ENCODE results near the gene ENOX2. TPM values are rescaled to one million over a fixed set of nuclear protein-coding genes. Genes with fewer than 3 reads are reported as not detected.

Gene ENOX2
- total RNA-seq, 1 experiment from 2014 or later = 12.9 TPM

- no TSS peak for BruUV-seq (replicated peaks)
- ATAC-seq (no peak), DNase-seq (ENCODE audit: low read depth, low spot score) (no peak)
- H4K20me1 ChIP-seq (ENCODE audit: insufficient read depth) = no peaks in the 10 kb centered on the region
- intact Hi-C loops (cut with micrococcal nuclease) = no loop called here
- TF ChIP-seq RAD21 (IDR thresholded peaks at IDR 0.05; ENCODE audit: low read depth) (no peak), EZH2phosphoT487 (IDR thresholded peaks at IDR 0.05; ENCODE audit: borderline replicate concordance) (no peak), TCF7L2 (IDR thresholded peaks at IDR 0.05; ENCODE audit: borderline replicate concordance, extremely low read depth, insufficient read depth, insufficient read length) (no peak), SIN3A (IDR thresholded peaks at IDR 0.05; ENCODE audit: low read depth) (no peak), ZFX (IDR thresholded peaks at IDR 0.05) (no peak), SP1 (IDR thresholded peaks at IDR 0.05; ENCODE audit: low read depth) (no peak), CEBPB (IDR thresholded peaks at IDR 0.05; ENCODE audit: low read depth) (no peak), POLR2A (IDR thresholded peaks at IDR 0.05; ENCODE audit: borderline replicate concordance, extremely low read depth, insufficient read depth, insufficient read length) (no peak), CTCF (IDR thresholded peaks at IDR 0.05 in 2 of 3, conservative IDR thresholded peaks at IDR 0.05 in 1 of 3; ENCODE audit: borderline replicate concordance in 1 of 3, insufficient read depth in 1 of 3, low read depth in 2 of 3, low read length in 2 of 3) (no peak), ATF3 (IDR thresholded peaks at IDR 0.05) (no peak)
- H3K9me2 ChIP-seq (ENCODE audit: insufficient read depth) = no peaks in the 10 kb centered on the region
- H3K27ac ChIP-seq (ENCODE audit: low read depth, low read length) = no peak overlapping the region
- no peak overlapping the region for H3K9ac ChIP-seq (ENCODE audit: low read length)
- ChIA-PET CTCF (interaction anchor here (0.7 kb wide), 1 partner anchor 377 kb away, joined by 3 read pairs; no protein-coding TSS in a partner anchor), RAD21 (ENCODE audit: low non-redundant PET in 1 of 2, low total read pairs in 2 of 2, uncharacterized antibody in 2 of 2, unreplicated experiment in 2 of 2) (no interaction called here), POLR2A (no interaction called here)
- H3K79me2 ChIP-seq (ENCODE audit: insufficient read depth, low read length) = no peaks in the 10 kb centered on the region
- H3K4me1 ChIP-seq (ENCODE audit: control insufficient read depth in 1 of 2, insufficient read depth in 2 of 2, low read length in 2 of 2) = no peaks in the 10 kb centered on the region
- H3K9me3 ChIP-seq (ENCODE audit: control insufficient read depth in 1 of 2, insufficient read depth in 1 of 2, low read depth in 1 of 2, low read length in 2 of 2) = no peaks in the 10 kb centered on the region
- H3K36me3 ChIP-seq (ENCODE audit: control insufficient read depth in 1 of 2, insufficient read depth in 2 of 2, low read length in 2 of 2) = no peaks in the 10 kb centered on the region
- H2AFZ ChIP-seq (ENCODE audit: low read depth, low read length, poor library complexity, severe bottlenecking) = no peak overlapping the region
- no peak overlapping the region for H3K4me3 ChIP-seq (replicated peaks in 1 of 2; ENCODE audit: low read depth in 1 of 2, low read length in 2 of 2)
- H3K4me2 ChIP-seq (ENCODE audit: low read length) = no peak overlapping the region
- H3K27me3 ChIP-seq (ENCODE audit: insufficient read depth, low read length) = no peaks in the 10 kb centered on the region; the same call in 1 of the 2 replicates
Measured at GRCh38 chrX:130952266-130953043, 49.4 kb upstream of the ENOX2 start.

Measured in HCT116 (cell line).